Ascending aorta (tissue), 2 donors: ENCODE measurements around the gene HDAC10. TPM values are rescaled to one million over a fixed set of nuclear protein-coding genes. Genes with fewer than 3 reads are reported as not detected.

Experiments used
- DNase-seq, 2 donors: peaks; one replicate each; pipeline ENCODE4 v3.0.0-alpha.2; 2019; ENCODE audit warnings: low spot score in 2 of 2
- H3K27ac ChIP-seq, 2 donors: fragments of 200-600 bp; sonication (generic); one replicate each; pipeline ENCODE4 v1.5.1; 2016 to 2017; ENCODE audit warnings: mild to moderate bottlenecking in 1 of 2
- H3K27me3 ChIP-seq: fragments of 200-600 bp; sonication (generic); one replicate; pipeline ENCODE4 v1.5.1; 2017
- H3K36me3 ChIP-seq, 2 donors: fragments of 200-600 bp; sonication (generic); one replicate each; pipeline ENCODE4 v1.5.1; 2016
- H3K4me1 ChIP-seq, 2 donors: fragments of 200-600 bp; sonication (generic); one replicate each; pipeline ENCODE4 v1.5.1; 2016 to 2017; ENCODE audit warnings: mild to moderate bottlenecking in 1 of 2
- H3K4me3 ChIP-seq, 2 donors: fragments of 200-600 bp; sonication (generic); one replicate each; pipeline ENCODE4 v1.5.1; 2016 to 2017; ENCODE audit warnings: mild to moderate bottlenecking in 1 of 2
- H3K9me3 ChIP-seq, 2 donors: fragments of 200-600 bp; sonication (generic); one replicate each; pipeline ENCODE4 v1.5.1; 2016
- CTCF ChIP-seq, 3 experiments: fragments of 200-600 bp in 2 of 3; fragments of 450-650 bp in 1 of 3; sonication (generic) in 2 of 3; IDR thresholded peaks; one replicate each; pipeline ENCODE4 v1.5.1; 2016 to 2019; ENCODE audit warnings: antibody characterized with exemption in 3 of 3, mild to moderate bottlenecking in 1 of 3, moderate library complexity in 1 of 3
- intact Hi-C: fragments of 100-400 bp; cut with DNase I; formaldehyde crosslinking; loops from one replicate; pipeline ENCODE4 v1.15.1; 2023
- total RNA-seq: library from RNA; depleted of rRNA; stranded (reverse); fragments of >200 nt; gene quantifications from one replicate; pipeline ENCODE4 v1.1.0, GENCODE V29; 2016

HDAC10 gene
- total RNA-seq, 1 donor from 2014 or later: 73.2 TPM

GRCh38 chr22:50215297-50216054 lies 35.6 kb downstream of the HDAC10 start:
- Histone ChIP-seq H3K36me3 (peaks cover 56 to 83% of the 10 kb centered on the region in 2 donors), H3K4me1 (no peaks in the 10 kb centered on the region), H3K27ac (no peak overlapping the region), H3K9me3 (no peaks in the 10 kb centered on the region), H3K27me3 (no peaks in the 10 kb centered on the region), H3K4me3 (no peak overlapping the region)
- intact Hi-C loops: no loop called here
- no peak for TF ChIP-seq CTCF (IDR thresholded peaks at IDR 0.05)
- DNase-seq: no peak

- Histone ChIP-seq H3K4me3 (no peak overlapping the region), H3K27ac (no peak overlapping the region), H3K9me3 (no peaks in the 10 kb centered on the region), H3K4me1 (no peaks in the 10 kb centered on the region), H3K36me3 (peaks cover 52 to 83% of the 10 kb centered on the region in 2 donors), H3K27me3 (no peaks in the 10 kb centered on the region)
- no peak for DNase-seq
- intact Hi-C loops: no loop called here
- TF ChIP-seq CTCF (IDR thresholded peaks at IDR 0.05): no peak
These were observed 37.8 kb downstream of the HDAC10 start for GRCh38 chr22:50213263-50213662.

GRCh38 chr22:50211147-50211546 lies 39.9 kb downstream of the HDAC10 start:
- Histone ChIP-seq H3K27ac (no peak overlapping the region), H3K27me3 (no peaks in the 10 kb centered on the region), H3K4me3 (no peak overlapping the region), H3K4me1 (no peaks in the 10 kb centered on the region), H3K36me3 (peaks cover 49 to 81% of the 10 kb centered on the region in 2 donors), H3K9me3 (no peaks in the 10 kb centered on the region)
- no peak for TF ChIP-seq CTCF (IDR thresholded peaks at IDR 0.05)
- intact Hi-C loops: no loop called here
- no peak for DNase-seq

GRCh38 chr22:50210378-50211139 lies 40.5 kb downstream of the HDAC10 start:
- H3K27ac ChIP-seq: no peak overlapping the region
- peaks cover 49 to 75% of the 10 kb centered on the region in 2 donors for H3K36me3 ChIP-seq
- no peak for TF ChIP-seq CTCF (IDR thresholded peaks at IDR 0.05)
- no peaks in the 10 kb centered on the region for H3K27me3 ChIP-seq
- no peak for DNase-seq
- no peaks in the 10 kb centered on the region for H3K4me1 ChIP-seq
- no peak overlapping the region for H3K4me3 ChIP-seq
- intact Hi-C loops: no loop called here
- H3K9me3 ChIP-seq: no peaks in the 10 kb centered on the region

GRCh38 chr22:50209893-50210292 lies 41.2 kb downstream of the HDAC10 start:
- Histone ChIP-seq H3K27ac (no peak overlapping the region), H3K9me3 (no peaks in the 10 kb centered on the region), H3K4me1 (no peaks in the 10 kb centered on the region), H3K36me3 (peaks cover 45 to 70% of the 10 kb centered on the region in 2 donors), H3K27me3 (no peaks in the 10 kb centered on the region), H3K4me3 (no peak overlapping the region)
- DNase-seq: peak in 1 of 2 donors; percentile 76
- intact Hi-C loops: loop anchor here (2.0 kb wide), 1 partner anchor 63 kb away; no protein-coding TSS in a partner anchor
- peak; percentile 64 to 81 (median 75) for TF ChIP-seq CTCF (IDR thresholded peaks at IDR 0.05)
